Activated CD8-positive, alpha-beta memory T cell treated with anti-CD3 and anti-CD28 coated beads, Interleukin-2, amount 50 U/mL, for 24 hours (primary cell): ENCODE results near the gene CELSR2.

Experiments used
- DNase-seq: peaks from one replicate; pipeline ENCODE4 v3.0.0-alpha.2; 2020; ENCODE audit errors: extremely low read depth

CELSR2 gene

DNA sequence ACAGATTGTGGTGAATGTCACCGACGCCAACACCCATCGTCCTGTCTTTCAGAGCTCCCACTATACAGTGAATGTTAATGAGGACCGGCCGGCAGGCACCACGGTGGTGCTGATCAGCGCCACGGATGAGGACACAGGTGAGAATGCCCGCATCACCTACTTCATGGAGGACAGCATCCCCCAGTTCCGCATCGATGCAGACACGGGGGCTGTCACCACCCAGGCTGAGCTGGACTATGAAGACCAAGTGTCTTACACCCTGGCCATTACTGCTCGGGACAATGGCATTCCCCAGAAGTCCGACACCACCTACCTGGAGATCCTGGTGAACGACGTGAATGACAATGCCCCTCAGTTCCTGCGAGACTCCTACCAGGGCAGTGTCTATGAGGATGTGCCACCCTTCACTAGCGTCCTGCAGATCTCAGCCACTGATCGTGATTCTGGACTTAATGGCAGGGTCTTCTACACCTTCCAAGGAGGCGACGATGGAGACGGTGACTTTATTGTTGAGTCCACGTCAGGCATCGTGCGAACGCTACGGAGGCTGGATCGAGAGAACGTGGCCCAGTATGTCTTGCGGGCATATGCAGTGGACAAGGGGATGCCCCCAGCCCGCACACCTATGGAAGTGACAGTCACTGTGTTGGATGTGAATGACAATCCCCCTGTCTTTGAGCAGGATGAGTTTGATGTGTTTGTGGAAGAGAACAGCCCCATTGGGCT, 3.0 kb downstream of the CELSR2 start:
- no peak for DNase-seq

DNA sequence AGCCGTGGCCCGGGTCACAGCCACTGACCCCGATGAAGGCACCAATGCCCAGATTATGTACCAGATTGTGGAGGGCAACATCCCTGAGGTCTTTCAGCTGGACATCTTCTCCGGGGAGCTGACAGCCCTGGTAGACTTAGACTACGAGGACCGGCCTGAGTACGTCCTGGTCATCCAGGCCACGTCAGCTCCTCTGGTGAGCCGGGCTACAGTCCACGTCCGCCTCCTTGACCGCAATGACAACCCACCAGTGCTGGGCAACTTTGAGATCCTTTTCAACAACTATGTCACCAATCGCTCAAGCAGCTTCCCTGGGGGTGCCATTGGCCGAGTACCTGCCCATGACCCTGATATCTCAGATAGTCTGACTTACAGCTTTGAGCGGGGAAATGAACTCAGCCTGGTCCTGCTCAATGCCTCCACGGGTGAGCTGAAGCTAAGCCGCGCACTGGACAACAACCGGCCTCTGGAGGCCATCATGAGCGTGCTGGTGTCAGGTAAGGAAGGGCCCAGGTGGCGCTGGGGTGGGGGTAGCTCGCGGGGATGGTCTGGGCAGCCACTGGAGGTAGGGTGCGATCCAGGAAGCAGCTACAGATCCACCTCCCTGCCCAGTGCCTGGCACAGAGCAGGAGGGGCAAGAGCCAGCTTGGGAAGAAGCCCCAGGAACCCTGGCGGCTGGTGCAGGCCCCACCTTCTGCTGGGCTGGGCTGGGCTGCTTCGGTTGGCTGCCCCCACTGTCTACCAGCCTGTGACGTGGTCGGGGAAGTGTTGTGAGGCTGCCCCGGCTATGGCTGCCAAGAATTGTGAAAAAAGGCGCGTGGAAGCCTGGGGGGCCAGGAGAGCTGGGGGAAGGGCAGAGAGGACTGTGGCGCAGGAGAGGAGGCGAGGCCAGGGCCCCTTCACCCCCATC, 3.8 kb downstream of the CELSR2 start:
- DNase-seq: no peak

DNA sequence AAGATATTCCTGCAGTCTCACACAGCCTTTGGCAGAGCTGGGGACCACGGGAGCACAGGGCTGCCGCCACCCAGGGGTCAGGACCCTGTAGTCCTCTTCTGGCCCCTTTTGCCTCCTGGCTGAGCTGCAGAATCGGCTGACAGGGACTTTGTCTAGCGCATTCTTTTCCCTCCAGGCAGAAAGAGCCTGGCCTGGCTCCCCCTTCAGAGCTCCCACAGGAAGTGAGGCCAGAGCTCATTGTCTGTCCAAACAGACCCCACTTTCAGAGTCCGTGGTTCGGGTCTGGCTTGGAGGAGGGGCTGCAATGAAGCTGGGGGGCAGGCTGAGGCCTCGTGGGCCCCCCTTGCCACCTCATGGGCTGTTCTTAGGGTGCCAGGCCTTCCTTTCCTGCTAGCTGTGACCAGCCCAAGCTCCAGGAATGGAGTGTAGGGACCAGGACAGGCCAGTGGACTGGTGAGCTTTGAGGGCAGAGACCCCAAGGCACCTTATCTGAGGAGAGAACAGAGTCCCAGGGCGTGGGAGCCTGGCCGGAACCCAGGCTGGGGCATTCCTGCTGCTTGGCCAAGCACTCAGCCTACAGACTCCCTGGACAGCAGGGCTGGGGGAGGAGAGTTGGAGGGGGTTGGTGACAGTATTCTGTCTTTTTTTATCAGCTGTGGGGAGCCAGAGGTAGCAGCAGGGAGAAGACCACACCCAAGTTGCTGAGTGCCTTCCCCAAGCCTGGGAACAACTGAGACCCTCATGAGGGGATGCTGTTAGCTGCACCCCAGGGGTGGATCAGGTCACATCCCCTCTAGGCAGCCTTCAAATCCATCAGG, 4.7 kb downstream of the CELSR2 start:
- DNase-seq: no peak

DNA sequence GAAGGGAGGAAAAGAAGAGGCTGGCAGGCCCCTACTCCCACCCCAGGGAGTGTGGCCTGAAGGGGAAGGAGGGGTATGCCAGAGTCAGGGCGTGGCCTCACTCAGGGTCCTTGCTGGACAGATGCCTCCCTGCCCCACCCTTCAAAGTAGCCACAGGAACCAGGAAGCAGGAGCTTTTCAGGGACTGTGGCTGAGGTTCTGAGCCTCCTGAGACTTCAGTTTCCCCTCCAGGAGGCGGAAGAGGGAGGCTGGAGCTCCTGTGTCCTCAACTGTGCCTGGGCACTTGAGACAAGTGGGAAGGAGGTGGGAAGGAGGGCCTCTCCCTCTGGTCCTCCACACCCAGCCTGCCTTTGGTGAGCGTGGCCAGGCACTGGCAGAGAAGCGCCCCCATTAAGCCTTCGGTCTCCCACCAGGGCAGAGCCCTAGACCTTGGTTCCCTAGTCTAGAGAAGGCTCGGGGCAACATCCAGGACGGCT, 5.3 kb downstream of the CELSR2 start:
- DNase-seq: no peak

DNA sequence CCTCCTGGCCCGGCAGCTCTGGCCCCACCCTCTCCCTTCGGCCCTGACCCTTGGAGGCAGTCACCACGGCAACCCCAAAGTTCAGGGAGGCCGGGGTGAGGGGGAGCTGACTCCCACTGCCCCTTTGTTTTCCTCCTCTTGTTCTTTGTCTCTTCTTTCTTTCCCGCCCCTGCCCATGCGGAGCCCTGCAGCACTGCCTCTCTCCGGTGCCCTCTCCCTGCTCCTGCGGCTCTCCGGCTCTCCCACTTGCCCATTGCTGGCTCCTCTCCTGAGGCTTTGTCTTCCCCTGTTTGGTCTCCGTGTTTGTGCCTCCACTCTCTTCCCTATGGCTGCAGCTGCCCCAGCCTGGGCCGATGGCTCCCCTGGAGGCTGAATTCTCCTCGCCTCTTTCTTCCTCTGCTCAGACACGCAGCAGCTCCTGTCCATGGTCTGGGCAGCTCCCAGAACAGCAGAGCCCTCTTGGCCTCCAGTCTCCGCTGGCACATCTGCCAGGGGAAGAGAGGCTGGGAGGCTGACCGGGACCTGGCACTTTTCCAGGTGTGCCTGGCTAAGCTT, 5.8 kb downstream of the CELSR2 start:
- no peak for DNase-seq

DNA sequence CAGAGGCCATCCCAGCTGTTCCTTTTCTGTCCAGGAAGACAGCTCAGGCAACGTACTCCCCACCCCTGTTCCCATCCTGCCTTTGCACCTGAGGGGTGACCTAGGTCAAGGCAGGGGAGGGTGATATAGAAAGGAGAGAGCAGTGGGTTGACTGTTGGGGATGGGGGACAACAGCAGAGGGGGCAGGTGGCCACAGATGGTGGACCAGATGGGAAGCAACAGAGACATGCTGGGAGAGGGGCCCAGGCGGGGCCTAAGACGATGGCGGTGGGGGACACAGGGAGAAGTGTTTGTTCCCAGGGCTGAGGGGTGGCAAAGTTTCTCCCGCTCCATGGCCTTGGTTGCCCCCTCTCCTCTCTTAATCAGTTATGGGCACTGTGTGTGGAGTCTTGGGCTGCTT, 6.3 kb downstream of the CELSR2 start:
- DNase-seq: no peak

DNA sequence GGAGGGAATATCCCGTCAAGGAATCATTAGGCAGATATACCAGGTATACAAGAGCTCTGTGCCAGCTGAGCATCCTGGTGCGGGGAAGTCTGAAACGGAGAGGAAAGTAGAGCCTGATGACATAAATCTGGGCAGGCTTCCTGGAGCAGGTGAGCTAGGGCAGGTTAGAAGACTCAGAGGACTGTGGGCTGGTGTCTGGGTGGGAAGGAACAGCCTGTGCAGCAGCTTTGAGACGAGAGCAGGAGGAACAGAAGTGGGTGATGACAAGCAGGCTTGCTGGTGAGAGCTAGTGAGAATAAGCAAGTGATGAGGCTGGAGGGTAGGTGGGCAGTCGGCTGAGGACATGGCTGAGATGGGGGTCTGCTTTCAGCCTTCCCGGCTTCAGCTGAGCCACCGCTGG, 6.7 kb downstream of the CELSR2 start:
- no peak for DNase-seq

DNA sequence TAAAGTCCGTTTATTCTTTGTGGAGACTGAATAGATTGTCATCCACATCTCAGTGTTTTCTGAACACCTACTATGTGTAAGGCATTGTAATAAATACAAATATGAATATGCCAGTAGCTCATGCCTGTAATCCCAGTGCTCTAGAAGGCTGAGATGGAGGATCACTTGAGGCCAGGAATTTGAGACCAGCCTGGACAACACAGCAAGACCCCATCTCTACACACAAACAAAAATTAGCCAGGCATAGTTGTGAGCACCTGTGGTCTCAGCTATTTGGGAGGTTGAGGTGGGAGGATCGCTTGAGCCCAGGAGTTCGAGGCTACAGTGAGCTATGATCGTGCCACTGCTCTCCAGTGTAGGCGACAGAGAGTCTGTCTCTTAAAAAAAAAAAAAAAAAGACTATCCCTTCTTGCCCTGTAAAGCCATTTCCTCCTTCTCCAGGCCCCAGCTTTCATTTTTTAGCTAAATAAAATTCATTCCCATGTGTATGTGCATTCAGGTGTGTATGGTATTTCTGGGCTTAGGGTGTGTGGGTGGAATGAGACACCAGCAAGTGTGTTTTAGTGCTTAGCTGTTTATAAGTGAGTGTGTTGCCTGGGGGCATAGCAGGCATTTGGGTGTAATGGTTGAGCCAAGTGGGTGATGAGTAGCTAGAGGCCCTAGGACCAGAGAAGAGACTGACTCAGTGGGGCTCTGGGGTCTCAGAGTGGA, 7.8 kb downstream of the CELSR2 start:
- DNase-seq: no peak

DNA sequence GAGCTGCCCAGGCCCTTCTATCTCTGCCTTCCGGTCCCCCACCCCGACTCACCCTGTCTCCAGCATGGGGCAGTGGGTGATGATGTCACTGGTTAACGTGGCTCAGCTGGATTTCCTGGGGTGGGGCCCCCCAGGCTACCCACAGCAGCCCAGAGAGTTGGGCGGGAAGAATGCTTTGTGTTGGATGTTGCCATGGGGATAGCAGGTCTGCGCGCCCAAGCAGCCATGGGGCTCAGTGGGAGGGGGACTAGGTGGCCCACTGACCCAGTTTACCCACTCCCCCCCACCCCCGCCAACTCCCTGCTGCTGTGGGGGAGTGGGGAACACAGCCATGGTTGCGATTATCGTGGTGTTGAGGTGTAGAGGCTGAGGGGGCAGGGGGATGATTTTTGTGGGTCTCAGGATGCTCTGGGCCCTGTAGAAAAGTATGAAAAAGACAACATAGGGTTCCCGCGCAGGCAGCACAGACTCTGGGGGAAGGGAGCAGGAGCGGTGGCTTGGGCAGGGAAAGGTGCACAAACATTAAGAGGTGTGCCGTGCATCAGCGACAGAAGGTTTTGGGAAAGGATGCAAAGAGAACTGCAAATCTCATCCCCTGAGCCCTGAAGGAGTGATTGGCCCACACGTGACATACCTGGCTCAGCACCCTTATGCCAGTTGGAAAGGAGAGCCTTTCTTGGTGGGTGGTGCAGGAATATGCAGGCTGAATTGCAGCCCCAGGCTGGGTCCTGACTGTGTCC, 8.5 kb downstream of the CELSR2 start:
- no peak for DNase-seq

DNA sequence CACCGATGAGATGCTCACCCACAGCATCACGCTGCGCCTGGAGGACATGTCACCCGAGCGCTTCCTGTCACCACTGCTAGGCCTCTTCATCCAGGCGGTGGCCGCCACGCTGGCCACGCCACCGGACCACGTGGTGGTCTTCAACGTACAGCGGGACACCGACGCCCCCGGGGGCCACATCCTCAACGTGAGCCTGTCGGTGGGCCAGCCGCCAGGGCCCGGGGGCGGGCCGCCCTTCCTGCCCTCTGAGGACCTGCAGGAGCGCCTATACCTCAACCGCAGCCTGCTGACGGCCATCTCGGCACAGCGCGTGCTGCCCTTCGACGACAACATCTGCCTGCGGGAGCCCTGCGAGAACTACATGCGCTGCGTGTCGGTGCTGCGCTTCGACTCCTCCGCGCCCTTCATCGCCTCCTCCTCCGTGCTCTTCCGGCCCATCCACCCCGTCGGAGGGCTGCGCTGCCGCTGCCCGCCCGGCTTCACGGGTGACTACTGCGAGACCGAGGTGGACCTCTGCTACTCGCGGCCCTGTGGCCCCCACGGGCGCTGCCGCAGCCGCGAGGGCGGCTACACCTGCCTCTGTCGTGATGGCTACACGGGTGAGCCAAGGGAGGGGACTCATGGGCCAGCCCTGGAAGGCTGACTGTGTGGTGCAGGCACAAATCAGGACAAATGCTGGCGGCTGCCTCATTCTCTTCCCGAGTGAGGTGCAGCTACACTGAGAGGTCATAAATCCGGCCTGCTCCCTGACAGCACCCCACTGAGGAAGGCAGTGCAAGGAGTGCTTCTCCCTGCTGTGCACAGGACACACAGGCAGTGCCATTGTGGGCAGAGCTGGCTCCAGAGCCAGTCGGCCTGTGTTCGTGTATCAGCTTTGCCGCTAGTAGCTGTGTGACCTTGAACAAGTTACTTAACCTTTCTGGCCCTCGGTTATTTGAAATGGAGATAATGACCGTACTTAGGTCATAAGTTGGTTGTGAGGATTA, 9.4 kb downstream of the CELSR2 start:
- no peak for DNase-seq

DNA sequence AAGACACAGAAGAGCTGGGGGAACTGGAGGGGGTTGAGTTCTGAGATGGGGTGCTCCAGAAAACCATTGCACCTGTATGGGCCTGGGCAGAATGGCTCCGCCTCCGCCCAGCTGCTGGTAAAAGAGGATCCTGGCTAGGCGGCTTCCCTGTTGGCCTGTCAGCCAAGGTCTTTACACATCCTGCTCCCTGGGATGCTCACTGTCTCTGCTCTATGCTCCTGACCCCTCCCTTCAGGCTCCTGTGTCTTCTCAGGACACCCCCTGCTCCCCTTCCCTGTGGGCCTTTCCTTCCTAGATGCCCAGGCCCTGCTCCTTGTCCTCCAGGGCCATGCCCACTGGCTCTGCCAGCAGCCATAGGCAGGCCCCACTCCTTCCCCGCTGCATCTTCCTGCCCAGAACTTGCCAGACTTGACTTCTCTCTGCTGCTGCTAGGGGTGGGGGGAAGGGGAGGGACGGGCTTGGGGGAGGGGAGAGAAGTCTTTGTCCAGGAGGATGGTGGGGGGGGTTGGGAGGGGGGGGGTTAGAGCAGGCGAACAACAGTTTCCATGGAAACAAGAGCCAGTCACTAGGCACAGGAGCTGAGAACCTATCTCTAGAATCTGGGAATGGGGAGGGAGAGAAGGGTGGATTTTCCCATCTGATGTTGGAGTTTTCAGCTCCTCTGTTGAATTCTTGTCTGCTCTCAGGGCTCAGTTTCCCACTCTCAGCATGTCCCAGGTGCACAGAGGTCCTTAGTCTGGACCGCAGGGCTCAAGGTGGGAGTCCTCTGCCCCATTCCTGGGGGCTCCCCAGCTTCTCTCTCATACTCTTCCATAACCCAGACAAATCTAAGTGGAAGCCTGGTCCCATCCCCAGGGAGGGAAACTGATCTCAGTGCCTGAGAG, 10.6 kb downstream of the CELSR2 start:
- no peak for DNase-seq

DNA sequence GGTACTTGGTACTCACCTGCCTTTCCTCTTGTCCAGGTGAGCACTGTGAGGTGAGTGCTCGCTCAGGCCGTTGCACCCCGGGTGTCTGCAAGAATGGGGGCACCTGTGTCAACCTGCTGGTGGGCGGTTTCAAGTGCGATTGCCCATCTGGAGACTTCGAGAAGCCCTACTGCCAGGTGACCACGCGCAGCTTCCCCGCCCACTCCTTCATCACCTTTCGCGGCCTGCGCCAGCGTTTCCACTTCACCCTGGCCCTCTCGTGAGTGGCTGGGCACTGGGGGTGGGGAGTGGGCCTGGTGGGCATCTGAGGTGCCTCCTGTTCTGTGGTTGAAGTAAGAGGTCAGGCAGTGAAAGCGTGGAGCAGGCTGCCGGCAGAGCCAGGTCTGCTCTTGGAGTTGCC, 11.7 kb downstream of the CELSR2 start:
- no peak for DNase-seq

DNA sequence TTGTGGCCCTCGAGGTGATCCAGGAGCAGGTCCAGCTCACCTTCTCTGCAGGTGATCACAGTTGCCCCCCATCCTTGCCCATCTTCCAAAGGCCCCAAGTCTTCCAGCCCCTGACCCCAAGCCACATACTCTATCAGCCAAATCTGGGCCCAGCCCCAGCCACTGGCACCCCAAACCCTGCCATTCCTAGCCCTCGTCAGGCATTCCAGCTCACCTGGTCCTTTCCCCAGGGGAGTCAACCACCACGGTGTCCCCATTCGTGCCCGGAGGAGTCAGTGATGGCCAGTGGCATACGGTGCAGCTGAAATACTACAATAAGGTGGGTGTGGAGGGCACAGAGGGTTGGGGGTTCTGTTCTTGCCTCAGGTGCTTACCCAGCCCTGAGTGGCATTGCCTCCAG, 12.2 kb downstream of the CELSR2 start:
- no peak for DNase-seq

DNA sequence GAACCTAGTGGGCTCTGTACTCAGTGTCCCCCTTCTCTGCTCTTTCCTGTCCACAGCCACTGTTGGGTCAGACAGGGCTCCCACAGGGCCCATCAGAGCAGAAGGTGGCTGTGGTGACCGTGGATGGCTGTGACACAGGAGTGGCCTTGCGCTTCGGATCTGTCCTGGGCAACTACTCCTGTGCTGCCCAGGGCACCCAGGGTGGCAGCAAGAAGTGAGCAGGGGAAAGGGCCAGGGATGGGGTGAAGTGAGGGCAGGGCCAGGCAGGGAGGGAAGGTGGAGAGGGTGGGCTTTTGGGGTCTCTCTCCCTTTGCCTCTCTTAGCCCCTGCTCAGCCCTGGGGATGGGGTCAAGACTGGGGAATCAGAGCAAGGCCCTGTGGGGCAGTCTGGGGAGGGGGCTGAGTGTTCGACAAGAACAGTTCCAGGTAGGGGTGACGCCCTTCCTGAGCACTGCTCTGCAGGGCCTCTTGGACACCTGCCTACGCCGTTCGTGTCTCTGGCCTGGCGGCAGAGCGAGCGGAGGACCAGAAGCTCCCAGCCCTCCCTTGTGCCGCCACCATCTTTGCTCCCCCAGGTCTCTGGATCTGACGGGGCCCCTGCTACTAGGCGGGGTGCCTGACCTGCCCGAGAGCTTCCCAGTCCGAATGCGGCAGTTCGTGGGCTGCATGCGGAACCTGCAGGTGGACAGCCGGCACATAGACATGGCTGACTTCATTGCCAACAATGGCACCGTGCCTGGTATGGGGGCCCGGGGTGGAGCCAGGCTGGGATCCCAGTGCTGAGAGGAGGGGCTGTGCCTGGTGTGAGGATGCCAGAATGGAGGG, 13.1 kb downstream of the CELSR2 start:
- no peak for DNase-seq

DNA sequence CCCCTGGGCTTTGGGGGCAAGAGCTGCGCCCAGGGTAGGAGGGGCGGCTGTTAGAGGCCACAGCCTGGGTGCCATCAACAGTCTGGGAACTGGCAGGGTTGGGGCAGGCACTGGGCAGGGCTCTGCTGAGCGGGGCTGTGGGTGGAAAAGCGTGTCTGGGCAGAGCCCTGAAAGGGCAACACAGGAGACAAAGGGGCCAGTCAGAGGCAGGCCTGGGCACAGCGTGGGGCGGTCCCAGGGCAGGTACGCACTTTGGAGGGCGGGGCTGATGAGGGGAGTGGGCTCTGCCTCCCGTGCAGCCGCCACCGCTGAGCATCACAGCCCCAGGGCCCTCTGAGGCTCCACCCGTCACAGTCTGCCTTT, 13.9 kb downstream of the CELSR2 start:
- no peak for DNase-seq

DNA sequence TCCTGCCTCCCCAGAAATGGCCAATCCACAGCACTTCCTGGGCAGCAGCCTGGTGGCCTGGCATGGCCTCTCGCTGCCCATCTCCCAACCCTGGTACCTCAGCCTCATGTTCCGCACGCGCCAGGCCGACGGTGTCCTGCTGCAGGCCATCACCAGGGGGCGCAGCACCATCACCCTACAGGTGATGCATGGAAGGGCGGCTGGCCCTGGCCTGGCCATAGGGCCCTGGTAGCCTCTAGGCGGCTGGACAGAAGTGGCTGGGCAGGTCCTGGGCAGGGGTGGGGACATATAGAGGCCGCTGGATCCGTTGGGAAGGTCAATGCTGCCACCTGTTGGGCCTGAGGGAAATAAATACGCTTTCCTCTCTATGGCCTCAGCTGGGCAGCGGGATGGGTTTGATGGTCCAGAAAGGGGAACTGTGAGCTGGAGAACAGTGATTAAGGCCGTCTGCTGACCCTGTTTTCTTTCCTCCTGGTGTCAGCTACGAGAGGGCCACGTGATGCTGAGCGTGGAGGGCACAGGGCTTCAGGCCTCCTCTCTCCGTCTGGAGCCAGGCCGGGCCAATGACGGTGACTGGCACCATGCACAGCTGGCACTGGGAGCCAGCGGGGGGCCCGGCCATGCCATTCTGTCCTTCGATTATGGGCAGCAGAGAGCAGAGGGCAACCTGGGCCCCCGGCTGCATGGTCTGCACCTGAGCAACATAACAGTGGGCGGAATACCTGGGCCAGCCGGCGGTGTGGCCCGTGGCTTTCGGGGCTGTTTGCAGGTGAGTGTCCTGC, 14.4 kb downstream of the CELSR2 start:
- peak; percentile 39 for DNase-seq

DNA sequence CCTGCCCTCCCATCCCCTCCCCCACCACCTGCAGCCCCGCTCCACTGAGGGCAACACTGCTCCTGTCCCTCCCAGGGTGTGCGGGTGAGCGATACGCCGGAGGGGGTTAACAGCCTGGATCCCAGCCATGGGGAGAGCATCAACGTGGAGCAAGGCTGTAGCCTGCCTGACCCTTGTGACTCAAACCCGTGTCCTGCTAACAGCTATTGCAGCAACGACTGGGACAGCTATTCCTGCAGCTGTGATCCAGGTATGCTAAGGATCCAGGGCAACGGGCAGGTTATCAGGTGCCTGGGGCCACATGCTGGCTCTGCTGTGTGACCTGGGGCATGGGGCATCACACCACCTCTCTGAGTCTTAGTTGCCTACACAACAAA, 15.0 kb downstream of the CELSR2 start:
- DNase-seq: no peak
